KBM-7 (cell line): ENCODE results near the gene RPS26.
"Not testable (repeated sequence)": the region's sequence is repeated elsewhere in the genome, so short reads cannot be mapped to it uniquely, and the experiment has no call there.

ENCODE experiments used
- DNase-seq: peaks from one replicate; pipeline ENCODE4 v3.0.0-alpha.2; 2015
- in situ Hi-C: fragments of 300-500 bp; cut with MboI; formaldehyde crosslinking; loops from 2 replicates; pipeline ENCODE4 v1.14.3; 2020; ENCODE audit warnings: low sequenced_read_pairs, low pct_unique_long_range_greater_than_20kb, mixed read lengths

The RPS26 gene

DNA sequence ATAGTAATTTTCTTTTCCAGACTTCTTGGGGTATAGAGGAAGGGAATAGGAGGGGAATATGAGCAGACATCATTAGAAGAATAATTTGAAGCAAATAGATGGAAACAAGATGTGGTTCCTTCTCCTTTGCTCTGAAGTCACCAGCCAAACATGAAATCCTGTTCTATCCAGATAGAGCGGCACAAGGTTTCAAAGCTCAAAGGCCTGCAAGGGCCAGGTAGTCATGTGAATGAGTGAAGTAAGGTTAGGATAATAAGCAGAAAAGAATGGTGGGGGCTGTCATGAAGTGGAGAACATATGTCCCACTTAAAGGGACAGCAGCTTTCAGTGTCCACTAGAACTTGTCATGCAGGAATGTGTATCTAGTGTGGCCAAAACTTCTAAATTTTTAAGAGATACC, 23.4 kb upstream of the RPS26 start:
- in situ Hi-C loops, result no loop called here
- DNase-seq, result no peak

DNA sequence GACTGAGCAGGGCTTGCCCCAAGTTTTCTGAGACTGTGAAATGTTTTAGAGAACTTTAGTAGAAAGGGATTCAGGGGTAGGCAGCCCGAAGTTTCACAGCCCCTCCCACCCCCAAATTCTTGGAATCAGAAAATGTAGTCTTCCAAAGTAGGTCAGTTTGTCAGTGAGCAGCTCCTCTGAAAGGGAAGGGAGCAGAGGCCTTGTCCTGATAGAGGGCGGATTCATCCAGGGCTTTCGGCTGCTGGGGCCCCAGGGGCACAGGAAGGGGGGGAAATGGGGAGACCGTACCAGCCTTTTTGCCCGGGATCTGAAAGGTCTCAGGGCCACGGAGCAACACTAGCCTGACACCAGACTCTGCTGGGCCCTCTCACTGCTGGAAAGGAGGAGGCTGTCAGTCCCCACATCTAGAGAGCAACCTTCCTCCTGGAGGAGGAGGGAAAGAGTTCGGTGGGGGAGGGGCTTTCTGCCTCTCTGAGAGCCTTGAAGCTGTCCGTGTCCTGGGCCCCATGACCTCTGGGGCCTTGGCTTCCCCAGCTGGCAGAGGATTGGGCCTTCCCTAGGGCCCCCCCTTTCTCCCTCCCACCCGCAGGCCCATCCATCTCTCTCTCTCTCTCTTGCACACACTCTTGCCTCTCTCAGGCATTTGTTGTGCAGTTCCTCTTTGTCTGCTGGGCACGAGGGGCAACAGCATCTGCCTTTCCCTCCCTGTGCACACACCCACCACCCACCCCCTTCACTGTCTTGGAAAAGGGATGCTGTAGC, 21.1 kb upstream of the RPS26 start, which contains the start of gene IKZF4:
Gene IKZF4, plus strand, starts transcription at position 621 of the 762 bp plus-strand sequence. CDS start 451 bp downstream, outside the sequence.
- in situ Hi-C loops, result no loop called here

DNA sequence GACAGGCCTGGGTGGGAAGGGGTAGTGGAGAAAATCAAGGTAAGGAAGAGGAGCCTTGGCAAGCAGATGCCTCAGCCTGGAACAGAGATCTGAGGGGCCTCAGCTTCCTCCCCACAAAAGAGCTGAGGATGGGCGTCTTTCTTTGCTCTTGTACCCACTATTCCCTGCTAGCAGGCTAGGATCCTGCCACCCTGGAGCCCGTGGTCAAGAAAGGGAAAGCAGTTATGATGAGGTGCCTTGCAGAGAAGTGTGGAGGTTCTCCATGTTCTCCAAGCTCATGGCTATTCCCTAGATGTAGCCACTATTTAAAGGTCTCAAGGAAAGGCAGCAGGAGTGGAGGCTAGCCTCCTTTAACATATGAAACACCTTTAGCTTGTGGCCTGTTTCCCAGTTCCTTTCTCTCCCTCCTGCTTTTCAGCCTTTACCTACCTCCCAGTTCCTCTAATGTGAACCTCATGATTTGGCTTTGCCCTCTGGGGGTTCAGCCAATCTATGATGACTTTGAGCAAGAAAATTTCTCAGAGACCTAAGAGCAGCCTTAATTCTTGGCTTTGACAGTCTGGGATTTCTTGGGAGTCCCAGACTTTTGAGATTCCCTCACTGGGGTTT, 19.7 kb upstream of the RPS26 start:
- no peak for DNase-seq
- in situ Hi-C loops, result no loop called here

More for the DNA sequence above, 21.1 kb upstream of the RPS26 start, which contains the start of gene IKZF4:
- DNase-seq, result peak; percentile 84

DNA sequence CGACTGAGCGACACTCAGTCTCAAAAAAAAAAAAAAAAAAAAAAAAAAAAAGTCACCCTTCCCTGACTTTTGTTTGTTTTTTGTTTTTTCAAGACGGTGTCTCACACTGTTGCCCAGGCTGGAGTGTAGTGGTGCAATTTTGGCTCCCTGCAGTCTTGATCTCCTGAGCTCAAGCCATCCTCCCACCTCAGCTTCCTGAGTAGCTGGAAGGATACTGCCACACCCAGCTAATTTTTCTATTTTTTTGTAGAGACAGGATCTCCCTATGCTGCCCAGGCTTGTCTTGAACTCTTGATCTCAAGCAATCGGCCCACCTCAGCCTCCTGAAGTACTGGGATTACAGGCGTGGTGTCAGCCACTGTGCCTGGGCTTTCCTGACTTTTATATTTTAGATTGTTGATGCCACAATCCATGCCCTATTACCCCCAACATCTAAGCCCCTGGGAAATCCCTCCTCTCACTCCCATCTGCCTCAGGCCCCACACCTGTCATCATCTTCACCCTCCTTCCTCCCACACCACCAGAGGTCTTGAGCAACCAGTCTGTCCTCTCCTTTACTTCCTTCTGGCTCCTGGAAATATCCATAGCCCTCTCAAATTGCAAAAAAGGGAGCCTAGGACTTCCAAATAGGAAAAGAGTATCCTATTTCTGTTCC, 13.1 kb upstream of the RPS26 start:
- DNase-seq, result no peak
- in situ Hi-C loops, result no loop called here

DNA sequence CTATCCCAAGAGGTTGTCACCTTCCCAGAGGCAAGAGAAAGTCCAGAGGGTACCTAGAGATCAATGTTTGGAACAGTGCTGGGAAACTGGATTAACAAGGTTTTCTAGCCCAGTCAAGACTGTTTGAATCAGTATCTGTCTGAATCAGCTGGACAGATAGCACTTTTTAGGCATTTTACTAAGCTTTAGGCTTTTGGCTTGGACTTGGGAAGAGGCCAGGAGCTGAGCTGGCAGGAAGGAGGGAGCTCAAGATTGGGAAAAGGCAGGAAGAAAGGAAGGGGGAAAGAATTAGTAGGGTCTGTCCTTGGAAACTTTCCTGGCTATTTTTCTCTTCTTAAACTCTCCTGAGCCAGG, 12.6 kb upstream of the RPS26 start:
- DNase-seq, result no peak
- in situ Hi-C loops, result no loop called here

DNA sequence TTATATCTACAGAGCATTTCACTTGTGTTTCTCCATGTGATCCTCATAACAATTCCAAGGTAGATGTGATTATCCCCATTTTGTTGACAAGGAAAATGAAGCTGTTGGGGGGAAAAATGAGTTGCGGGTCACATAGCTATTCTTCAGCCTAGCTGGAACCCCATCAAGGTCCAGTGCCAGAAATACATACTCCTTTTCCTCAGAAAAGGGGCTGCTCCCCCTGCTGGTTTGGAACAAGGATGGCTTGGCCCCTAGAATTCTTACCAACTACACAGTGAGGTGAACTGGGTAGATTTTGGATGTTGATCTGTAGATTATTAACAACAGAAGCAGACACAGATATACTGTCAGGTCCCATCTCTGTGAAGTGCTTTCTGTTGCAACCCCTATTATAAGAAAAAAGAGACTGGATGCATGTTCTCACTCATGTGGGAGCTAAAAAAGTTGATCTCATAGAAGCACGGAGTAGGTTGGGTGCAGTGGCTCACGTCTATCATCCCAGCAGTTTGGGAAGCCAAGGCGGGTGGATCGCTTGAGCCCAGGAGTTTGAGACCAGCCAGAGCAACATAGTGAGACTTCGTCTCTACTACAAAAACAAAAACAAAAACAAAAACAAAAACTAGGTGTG, 11.9 kb upstream of the RPS26 start:
- in situ Hi-C loops, result no loop called here
- peak; percentile 63 for DNase-seq

DNA sequence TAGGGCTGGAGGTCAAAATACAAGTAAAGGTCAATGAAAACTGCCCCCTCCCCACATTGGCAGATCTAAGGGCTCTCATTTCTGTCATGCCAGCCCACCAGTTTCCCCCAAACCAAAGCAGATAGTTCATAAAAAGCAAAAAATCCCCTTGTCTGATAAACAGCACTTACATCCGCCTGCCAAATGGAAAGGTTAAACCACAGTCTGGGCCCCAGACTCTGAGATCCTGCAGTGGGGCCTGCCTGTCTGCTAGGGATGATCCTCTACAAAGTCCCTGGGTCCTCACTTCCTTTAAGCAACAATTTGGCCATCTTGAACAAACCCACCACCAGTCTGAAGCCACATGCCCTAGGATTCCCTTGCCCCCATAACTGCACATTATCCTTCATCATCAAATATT, 9.7 kb upstream of the RPS26 start:
- DNase-seq, result no peak
- in situ Hi-C loops, result no loop called here

DNA sequence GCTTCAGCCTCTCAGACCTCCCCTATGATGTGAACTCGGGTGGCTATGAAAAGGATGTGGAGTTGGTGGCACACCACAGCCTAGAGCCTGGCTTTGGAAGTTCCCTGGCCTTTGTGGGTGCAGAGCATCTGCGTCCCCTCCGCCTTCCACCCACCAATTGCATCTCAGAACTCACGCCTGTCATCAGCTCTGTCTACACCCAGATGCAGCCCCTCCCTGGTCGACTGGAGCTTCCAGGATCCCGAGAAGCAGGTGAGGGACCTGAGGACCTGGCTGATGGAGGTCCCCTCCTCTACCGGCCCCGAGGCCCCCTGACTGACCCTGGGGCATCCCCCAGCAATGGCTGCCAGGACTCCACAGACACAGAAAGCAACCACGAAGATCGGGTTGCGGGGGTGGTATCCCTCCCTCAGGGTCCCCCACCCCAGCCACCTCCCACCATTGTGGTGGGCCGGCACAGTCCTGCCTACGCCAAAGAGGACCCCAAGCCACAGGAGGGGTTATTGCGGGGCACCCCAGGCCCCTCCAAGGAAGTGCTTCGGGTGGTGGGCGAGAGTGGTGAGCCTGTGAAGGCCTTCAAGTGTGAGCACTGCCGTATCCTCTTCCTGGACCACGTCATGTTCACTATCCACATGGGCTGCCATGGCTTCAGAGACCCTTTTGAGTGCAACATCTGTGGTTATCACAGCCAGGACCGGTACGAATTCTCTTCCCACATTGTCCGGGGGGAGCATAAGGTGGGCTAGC, 7.0 kb upstream of the RPS26 start:
- in situ Hi-C loops, result no loop called here
- DNase-seq, result no peak

DNA sequence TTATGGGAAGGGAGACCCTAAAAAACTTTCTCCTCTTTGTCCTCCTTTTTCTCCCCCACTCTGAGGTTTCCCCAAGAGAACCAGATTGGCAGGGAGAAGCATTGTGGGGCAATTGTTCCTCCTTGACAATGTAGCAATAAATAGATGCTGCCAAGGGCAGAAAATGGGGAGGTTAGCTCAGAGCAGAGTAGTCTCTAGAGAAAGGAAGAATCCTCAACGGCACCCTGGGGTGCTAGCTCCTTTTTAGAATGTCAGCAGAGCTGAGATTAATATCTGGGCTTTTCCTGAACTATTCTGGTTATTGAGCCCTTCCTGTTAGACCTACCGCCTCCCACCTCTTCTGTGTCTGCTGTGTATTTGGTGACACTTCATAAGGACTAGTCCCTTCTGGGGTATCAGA, 4.6 kb upstream of the RPS26 start:
- DNase-seq, result no peak
- in situ Hi-C loops, result no loop called here

DNA sequence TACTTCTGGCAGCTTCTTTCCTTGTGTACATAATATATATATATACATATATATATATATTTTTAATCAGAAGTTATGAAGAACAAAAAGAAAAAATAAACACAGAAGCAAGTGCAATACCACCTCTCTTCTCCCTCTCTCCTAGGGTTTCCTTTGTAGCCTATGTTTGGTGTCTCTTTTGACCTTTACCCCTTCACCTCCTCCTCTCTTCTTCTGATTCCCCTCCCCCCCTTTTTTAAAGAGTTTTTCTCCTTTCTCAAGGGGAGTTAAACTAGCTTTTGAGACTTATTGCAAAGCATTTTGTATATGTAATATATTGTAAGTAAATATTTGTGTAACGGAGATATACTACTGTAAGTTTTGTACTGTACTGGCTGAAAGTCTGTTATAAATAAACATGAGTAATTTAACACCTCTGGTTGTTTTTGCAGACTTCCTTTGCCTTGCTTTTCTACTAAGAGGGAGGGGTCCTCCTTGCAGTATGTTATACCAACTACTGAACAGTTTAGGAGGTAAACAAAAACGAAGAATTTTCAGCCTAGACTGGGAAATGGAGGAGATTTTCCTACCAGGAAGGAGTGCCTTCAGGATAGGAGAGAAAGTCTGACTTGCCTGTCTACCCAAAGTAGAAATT, 3.6 kb upstream of the RPS26 start:
- DNase-seq, result no peak
- in situ Hi-C loops, result no loop called here

DNA sequence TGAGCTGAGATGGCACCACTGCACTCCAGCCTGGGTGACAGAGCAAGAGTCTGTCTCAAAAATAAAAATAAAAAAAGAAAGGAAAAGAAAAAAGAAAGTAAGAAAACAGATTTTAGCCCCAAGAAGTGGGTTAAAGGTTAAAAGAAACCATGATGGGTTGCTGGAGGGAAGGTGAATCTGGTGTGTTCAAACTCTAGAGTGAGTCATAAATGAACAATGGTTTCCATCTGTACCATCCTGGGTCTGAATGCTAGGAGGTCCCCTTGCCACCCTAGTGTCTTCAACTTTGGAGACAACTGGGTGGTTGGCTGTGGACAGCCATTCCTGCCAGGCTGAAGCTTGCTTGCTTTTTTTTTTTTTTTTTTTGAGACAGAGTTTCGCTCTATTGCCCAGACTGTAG, 1.6 kb upstream of the RPS26 start:
- no peak for DNase-seq

DNA sequence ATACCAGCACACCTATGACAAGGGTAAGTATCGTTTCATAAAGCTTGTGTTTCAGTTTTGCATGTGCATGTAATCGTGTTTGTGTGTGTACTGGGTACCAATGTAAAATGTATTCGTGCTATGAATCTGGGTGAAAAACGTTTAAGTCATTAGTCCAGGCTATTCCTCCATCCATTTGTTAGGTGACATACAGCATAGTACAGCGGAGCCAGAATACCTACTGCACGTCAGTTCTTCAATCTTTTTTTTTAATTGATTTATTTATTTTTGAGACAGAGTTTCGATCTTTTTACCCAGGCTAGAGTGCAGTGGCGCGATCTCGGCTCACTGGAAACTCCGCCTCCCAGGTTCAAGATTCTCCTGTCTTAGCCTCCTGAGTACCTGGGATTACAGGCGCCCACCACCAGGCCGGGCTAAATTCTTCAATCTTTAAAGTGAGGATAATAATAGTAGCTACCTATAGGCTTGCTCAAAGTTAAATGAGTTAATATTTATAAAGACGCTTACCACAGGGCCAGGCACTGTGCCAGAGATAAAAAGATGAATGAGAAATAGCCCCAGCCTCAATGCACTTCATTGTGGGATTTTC, 661 bp upstream of the RPS26 start:
- no peak for DNase-seq
- in situ Hi-C loops, result no loop called here

More for the DNA sequence above, 1.6 kb upstream of the RPS26 start:
- in situ Hi-C loops, result no loop called here

DNA sequence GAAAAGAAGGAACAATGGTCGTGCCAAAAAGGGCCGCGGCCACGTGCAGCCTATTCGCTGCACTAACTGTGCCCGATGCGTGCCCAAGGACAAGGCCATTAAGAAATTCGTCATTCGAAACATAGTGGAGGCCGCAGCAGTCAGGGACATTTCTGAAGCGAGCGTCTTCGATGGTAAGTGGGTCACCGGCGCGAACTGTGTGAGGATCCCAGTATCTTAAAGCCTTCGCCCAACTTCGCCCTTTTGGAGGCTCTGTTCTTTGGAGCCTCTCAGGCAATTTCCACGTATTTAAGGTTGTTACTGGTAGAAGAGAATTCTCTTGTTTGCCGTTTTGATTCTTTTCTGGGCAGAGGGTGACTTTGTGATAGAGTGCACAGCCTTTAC, 704 bp downstream of the RPS26 start:
- DNase-seq, in situ Hi-C loops: not testable (repeated sequence)

DNA sequence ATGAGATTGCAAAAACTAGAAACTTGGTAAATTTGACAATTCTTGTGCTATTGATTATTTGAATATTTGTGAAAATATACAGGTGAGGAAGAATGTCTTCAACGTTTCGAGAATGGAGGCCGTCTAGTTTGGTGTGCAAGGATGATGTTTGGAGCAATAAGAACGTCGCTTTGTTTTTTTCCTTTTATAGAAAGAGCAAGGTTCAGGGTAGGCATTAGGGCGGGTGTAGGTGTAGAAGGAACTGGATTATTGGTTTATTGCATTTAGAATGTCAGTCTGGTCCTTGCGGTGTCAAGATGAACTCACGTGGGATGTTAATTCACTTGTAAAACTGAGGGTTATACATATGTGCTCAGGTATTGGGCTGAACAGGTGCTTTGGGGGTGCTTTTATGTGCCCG, 1.1 kb downstream of the RPS26 start:
- no peak for DNase-seq
- in situ Hi-C loops, result no loop called here

DNA sequence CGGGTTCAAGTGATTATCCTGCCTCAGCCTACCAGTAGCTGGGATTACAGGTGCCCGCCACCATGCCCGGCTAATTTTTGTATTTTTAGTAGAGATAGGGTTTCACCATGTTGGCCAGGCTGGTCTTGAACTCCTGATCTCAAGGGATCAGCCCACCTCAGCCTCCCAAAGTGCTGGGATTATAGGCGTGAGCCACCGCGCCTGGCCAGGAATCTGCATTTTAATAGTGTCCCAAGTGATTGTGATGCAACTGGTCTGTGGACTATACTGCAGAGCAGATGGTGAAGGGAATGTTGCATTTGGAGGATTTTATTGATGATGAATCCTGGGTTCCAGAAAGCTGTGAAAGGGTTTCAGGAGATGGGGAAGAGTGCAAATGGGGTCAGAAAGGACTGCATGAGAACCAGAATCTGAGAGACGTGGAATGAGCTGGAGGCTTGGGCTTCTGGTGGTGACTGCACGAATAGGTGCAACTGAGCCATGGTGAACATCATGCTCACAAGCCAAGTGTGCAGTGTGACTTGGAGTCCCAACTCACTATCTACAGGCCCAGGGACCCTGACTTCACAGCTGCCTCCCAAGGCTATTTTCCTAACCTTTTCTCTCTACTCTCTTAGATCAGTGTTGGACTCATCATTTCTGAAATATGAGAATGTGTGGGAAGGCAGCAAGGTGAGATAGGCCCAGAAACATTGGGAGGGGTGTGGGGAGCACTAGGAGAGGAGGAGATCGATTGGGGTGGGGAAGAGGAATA, 4.5 kb downstream of the RPS26 start:
- DNase-seq, result peak; percentile 16

DNA sequence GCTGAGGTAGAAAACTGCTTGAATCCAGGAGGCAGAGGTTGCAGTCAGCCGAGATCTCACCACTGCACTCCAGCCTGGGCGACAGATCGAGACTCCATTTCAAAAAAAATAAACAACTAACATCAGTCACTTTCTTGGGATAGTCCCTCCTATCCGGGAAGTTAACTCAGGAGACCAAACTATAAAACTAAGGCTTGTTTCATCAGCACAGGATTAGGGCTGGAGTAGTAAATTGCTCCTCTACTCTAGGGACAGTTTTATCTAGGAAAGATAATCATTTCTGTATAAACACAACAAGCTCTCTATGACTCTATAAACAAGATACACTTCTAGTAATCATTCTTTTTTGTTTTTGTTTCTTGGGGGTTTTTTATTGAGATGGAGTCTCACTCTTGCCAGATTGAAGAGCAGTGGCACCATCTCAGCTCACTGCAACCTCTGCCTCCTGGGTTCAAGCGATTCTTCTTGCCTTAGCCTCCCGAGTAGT, 11.7 kb downstream of the RPS26 start:
- in situ Hi-C loops, result no loop called here
- no peak for DNase-seq

More for the DNA sequence above, 4.5 kb downstream of the RPS26 start:
- in situ Hi-C loops, result no loop called here

DNA sequence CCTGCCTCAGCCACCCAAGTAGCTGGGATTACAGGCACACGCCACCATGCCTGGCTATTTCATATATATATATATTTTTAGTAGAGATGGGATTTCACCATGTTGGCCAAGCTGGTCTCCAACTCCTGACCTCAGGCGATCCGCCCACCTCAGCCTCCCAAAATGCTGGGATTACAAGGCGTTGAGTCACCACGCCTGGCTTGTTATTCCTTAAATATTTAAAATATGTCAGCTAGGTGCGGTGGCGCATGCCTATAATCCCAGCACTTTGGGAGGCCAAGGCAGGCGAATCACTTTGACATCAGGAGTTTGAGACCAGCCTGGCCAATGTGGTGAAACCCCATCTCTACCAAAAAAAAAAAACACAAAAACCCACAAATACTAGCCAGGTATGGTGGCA, 18.2 kb downstream of the RPS26 start:
- DNase-seq, in situ Hi-C loops: not testable (repeated sequence)

DNA sequence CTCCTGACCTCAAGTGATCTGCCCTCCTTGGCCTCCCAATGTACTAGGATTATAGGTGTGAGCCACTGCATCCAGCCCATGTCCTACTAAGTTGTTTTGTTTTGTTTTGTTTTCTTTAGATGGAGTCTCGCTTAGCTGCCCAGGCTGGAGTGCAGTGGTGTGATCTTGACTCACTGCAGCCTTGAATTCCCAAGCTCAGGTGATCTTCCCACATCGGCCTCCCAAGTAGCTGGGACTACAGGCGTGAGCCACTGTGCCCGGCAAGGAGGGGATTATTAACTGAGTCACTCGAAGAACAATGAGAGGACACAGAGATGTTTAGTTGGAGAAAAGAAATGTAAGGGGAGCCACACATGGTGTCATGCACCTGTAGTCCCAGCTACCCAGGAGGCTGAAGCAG, 20.3 kb downstream of the RPS26 start:
- DNase-seq, result no peak
- in situ Hi-C loops, result no loop called here
